BLaER1 (cell line): ENCODE measurements around the gene SSH3.
A peak's percentile ranks its signal among the peaks of the same experiment; 100 is the strongest.
"Not testable (repeated sequence)": the region's sequence is repeated elsewhere in the genome, so short reads cannot be mapped to it uniquely, and the experiment has no call there.

Source experiments
- H3K27ac ChIP-seq: shearing (Covaris generic); formaldehyde crosslinking; 2 replicates; pipeline ENCODE4 v1.8.1; 2022
- H3K27me3 ChIP-seq: shearing (Covaris generic); formaldehyde crosslinking; 2 replicates; pipeline ENCODE4 v1.8.1; 2022
- H3K36me3 ChIP-seq: shearing (Covaris generic); formaldehyde crosslinking; 2 replicates; pipeline ENCODE4 v1.8.1; 2022
- H3K4me1 ChIP-seq: shearing (Covaris generic); formaldehyde crosslinking; 2 replicates; pipeline ENCODE4 v1.8.1; 2022
- H3K4me2 ChIP-seq: shearing (Covaris generic); formaldehyde crosslinking; 2 replicates; pipeline ENCODE4 v1.8.1; 2022
- H3K4me3 ChIP-seq: shearing (Covaris generic); formaldehyde crosslinking; 2 replicates; pipeline ENCODE4 v1.8.1; 2022
- H3K9ac ChIP-seq: shearing (Covaris generic); formaldehyde crosslinking; 2 replicates; pipeline ENCODE4 v1.8.1; 2022
- H3K9me3 ChIP-seq: shearing (Covaris generic); formaldehyde crosslinking; 2 replicates; pipeline ENCODE4 v1.8.1; 2022
- H4K20me1 ChIP-seq: shearing (Covaris generic); formaldehyde crosslinking; 2 replicates; pipeline ENCODE4 v1.8.1; 2022
- Cebpa-rat ChIP-seq: shearing (Covaris generic); IDR thresholded peaks from 2 replicates; pipeline ENCODE4 v1.8.1; 2022

The SSH3 gene

DNA sequence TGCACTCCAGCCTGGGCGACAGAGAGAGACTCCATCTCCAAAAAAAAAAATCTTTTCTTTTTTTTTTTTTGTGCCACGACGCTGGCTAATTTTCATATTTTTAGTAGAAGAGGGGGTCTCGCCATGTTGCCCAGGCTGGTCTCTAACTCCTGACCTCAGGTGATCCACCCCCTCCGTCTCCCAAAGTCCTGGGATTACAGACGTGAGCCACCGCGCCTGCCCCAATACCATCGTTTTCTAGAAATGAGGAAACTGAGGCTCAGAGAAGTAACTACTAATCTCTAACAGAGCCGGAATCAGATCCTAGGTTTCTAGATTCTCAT is 13.5 kb downstream of the SSH3 start:
- no peak for TF ChIP-seq Cebpa-rat
- H3K4me1 ChIP-seq: peaks cover 30% of the 10 kb centered on the region
- H3K27ac ChIP-seq: peak overlapping the region; percentile 84
- H4K20me1 ChIP-seq: no peaks in the 10 kb centered on the region
- peak overlapping the region; percentile 76 for H3K4me3 ChIP-seq
- H3K36me3 ChIP-seq: peaks cover 5% of the 10 kb centered on the region; the same call in 1 of the 2 replicates
- peak overlapping the region; percentile 93 for H3K4me2 ChIP-seq
- H3K9me3 ChIP-seq: no peaks in the 10 kb centered on the region
- peak overlapping the region; percentile 80 for H3K9ac ChIP-seq
- no peaks in the 10 kb centered on the region for H3K27me3 ChIP-seq

DNA sequence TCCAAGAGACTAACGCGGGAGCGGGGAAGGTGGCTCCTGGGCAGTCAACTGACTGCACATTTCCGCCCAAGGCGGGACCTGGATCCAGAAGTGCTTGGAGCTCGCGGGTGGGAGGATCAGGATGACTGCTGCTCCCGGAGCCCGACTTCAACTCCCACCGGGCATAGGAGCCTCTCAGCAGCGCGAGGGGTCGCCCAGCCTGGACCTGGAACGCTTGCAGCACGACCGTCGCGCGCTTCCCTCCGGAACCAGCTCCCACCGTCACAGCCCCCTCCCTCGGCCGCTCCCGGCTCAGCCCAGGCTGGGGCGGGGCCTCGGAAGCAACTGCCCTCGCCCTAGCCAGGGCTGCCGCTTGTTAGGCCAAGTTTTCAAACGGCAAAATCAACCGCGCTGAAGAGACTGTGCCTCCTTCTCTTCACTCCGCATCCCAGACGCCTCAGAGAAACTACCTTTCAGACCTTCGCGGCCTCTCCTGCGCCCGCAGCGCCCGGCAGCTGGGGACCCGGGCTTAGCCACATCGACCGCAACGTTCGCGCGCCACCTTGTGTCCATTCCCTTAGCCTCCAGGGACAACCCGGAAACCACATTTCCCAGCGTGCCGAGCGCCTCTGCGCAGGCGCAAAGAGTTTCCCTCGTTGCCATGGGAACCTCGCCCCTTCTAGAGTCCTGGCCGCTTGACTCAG is 14.0 kb downstream of the SSH3 start:
- Histone ChIP-seq H3K27me3 (no peaks in the 10 kb centered on the region), H3K36me3 (peaks cover 5% of the 10 kb centered on the region; the same call in 1 of the 2 replicates), H3K9me3 (no peaks in the 10 kb centered on the region), H3K27ac (peak overlapping the region; percentile 84), H4K20me1 (no peaks in the 10 kb centered on the region), H3K4me1 (peaks cover 30% of the 10 kb centered on the region), H3K9ac (peak overlapping the region; percentile 80), H3K4me2 (peak overlapping the region; percentile 93), H3K4me3 (peak overlapping the region; percentile 76)
- TF ChIP-seq Cebpa-rat: no peak

DNA sequence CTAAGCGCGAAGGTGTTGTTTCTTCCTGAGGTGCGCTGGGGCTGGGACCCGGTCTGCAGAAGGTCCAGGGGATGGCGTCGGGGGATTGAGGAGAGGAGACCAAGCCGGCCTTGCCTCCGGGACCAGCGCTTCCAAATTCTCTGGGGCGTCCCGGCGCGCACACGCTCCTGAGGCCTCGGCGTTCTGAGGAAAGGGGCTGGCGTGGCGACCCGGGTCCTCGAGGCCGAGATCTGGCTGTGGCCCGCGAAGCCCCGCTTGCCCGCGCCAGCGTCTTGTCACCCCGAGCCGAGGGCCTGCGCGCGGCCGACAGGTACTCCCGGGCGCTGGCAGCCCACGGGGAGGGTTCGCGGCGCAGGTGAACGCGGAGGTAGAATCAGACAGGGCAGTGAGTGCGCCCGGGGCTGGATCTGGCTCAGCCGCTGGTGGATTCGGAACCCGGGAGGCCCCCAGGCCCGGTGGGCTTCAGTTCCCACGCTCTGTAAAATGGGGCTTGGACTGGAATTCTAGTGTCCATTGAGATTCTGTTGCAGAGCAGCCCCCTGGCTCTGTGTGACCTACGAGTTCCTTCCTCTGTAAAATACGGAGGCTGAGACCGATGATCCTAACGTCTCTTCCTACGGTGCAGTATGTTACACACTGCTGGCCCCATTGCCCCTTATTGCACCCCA is 14.7 kb downstream of the SSH3 start:
- H3K4me2 ChIP-seq: peak overlapping the region; percentile 93
- H3K4me1 ChIP-seq: peaks cover 24% of the 10 kb centered on the region
- H3K9ac ChIP-seq: peak overlapping the region; percentile 80
- H3K4me3 ChIP-seq: peak overlapping the region; percentile 76
- H4K20me1 ChIP-seq: no peaks in the 10 kb centered on the region
- no peaks in the 10 kb centered on the region for H3K36me3 ChIP-seq
- TF ChIP-seq Cebpa-rat: no peak
- H3K9me3 ChIP-seq: no peaks in the 10 kb centered on the region
- H3K27ac ChIP-seq: no peak overlapping the region
- H3K27me3 ChIP-seq: no peaks in the 10 kb centered on the region

DNA sequence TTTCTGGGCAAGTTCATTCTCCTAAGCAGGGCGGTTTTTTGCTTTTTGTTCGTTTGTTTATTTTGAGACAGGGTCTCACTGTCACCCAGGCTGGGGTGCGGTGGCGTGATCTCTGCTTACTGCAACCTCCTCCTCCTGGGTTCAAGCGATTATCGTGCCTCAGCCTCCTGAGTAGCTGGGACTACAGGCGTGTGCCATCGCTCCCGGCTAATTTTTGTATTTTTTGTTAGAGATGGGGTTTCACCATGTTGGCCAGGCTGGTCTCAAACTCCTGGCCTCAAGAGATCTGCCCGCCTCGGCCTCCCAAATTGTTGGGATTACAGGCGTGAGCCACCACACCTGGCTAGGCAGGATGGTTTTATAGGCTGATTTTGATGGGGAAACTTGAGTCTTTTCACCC is 15.5 kb downstream of the SSH3 start:
- Histone ChIP-seq H3K4me2 (peak overlapping the region; percentile 93), H3K4me1 (peaks cover 22% of the 10 kb centered on the region), H3K4me3 (peak overlapping the region; percentile 76)
- H3K27ac ChIP-seq, H3K9ac ChIP-seq, H3K9me3 ChIP-seq, H3K27me3 ChIP-seq, H3K36me3 ChIP-seq, H4K20me1 ChIP-seq: not testable (repeated sequence)

DNA sequence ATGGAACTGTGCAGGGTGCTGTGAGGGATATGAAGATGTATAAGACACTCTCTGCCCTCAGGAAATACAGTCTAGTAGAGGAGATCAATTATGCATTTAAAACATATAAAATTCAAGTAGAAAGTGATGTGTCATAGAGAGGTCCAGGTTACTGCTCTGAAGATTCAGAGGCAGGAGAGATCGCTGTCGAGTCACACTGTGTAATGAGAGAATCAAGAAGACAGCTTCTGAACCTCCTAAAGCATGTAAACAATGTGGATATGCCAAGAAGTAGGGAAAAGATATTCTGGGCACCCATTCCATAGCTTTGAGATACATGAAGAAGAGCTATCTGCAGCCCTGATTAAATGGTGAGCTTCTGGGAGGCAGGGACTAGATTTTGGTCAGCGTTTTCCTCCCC is 16.7 kb downstream of the SSH3 start:
- H3K9me3 ChIP-seq: no peaks in the 10 kb centered on the region
- no peak overlapping the region for H3K4me2 ChIP-seq
- H3K9ac ChIP-seq: no peak overlapping the region
- H3K36me3 ChIP-seq: no peaks in the 10 kb centered on the region
- no peaks in the 10 kb centered on the region for H4K20me1 ChIP-seq
- peaks cover 22% of the 10 kb centered on the region for H3K4me1 ChIP-seq
- H3K27ac ChIP-seq: no peak overlapping the region
- TF ChIP-seq Cebpa-rat: no peak
- H3K4me3 ChIP-seq: no peak overlapping the region
- no peaks in the 10 kb centered on the region for H3K27me3 ChIP-seq

DNA sequence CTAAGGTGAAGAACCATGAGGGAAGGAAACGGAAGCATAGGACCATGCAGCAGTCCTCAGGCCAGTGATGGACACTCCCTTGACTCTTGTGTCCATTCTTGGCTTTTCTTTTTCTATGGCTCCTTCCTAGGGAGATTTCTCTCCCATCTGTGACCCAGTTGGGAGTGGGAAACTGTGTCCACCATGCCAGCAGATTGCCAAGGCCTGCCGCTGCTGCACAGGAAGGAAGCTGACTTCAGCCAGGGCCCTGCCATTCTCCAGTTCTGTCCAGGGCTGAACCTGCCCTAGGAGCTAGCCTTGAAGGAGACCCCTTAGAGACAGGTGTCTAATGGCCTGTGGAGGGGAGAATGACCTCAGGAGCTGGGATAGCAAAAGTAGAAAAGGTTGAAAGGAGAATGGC is 17.4 kb downstream of the SSH3 start:
- peaks cover 22% of the 10 kb centered on the region for H3K4me1 ChIP-seq
- H3K4me2 ChIP-seq: no peak overlapping the region
- H4K20me1 ChIP-seq: no peaks in the 10 kb centered on the region
- no peaks in the 10 kb centered on the region for H3K27me3 ChIP-seq
- H3K36me3 ChIP-seq: no peaks in the 10 kb centered on the region
- H3K9me3 ChIP-seq: no peaks in the 10 kb centered on the region
- no peak for TF ChIP-seq Cebpa-rat
- no peak overlapping the region for H3K27ac ChIP-seq
- H3K4me3 ChIP-seq: no peak overlapping the region
- no peak overlapping the region for H3K9ac ChIP-seq

DNA sequence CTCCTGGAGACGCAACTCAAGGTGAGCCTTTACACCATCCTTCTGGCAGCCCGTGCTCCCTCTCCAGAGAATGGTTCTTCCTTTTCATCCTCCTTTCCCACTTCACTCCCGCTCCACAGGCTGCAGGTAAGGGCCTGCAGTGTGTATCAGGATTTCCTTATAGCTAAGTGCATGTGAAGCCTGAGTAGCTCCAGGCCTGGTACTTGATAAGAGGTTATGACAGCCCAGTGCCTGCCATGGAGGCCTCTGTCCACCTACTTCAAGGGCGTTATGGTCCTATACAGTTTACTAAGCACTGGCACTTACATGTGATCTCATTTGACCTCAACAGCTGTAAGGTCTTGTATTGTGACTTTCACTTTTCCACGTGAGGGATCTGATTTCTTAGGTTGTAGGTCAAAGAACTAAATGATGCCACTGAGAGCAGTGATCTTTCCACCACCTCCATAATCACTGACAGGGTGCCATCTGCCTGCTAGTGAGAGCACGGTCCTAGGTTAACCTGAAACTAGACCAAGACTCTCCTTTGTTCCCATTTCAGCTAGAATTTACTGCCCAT is 18.1 kb downstream of the SSH3 start:
- H3K4me2 ChIP-seq: no peak overlapping the region
- H3K4me1 ChIP-seq: peaks cover 18% of the 10 kb centered on the region
- TF ChIP-seq Cebpa-rat: no peak
- no peak overlapping the region for H3K9ac ChIP-seq
- H3K27ac ChIP-seq: no peak overlapping the region
- H3K36me3 ChIP-seq: no peaks in the 10 kb centered on the region
- no peaks in the 10 kb centered on the region for H3K9me3 ChIP-seq
- H3K27me3 ChIP-seq: no peaks in the 10 kb centered on the region
- no peak overlapping the region for H3K4me3 ChIP-seq
- H4K20me1 ChIP-seq: no peaks in the 10 kb centered on the region

DNA sequence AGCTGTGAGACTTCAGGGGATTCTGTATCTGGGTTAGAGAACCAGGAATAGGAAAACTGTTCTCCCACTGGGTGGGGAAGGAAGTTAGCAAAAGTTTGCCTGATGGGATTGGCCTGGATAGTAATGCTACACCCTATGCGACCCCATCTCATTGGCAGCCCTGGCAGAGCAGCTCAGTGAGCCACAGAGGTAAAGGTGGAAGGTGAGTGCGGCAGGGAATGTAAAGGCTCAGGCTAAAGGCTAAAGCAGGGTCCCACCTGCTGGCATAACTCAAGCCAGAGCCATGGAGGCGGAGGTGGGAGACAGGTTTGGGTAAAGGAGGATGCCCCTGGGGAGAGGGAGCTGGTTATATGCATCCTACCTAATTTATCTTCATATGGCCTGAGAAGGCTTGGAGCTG is 18.7 kb downstream of the SSH3 start:
- H3K27ac ChIP-seq: no peak overlapping the region
- no peaks in the 10 kb centered on the region for H3K27me3 ChIP-seq
- H4K20me1 ChIP-seq: no peaks in the 10 kb centered on the region
- H3K9me3 ChIP-seq: no peaks in the 10 kb centered on the region
- no peaks in the 10 kb centered on the region for H3K36me3 ChIP-seq
- no peak overlapping the region for H3K4me2 ChIP-seq
- TF ChIP-seq Cebpa-rat: no peak
- no peak overlapping the region for H3K9ac ChIP-seq
- H3K4me1 ChIP-seq: peaks cover 15% of the 10 kb centered on the region
- no peak overlapping the region for H3K4me3 ChIP-seq

DNA sequence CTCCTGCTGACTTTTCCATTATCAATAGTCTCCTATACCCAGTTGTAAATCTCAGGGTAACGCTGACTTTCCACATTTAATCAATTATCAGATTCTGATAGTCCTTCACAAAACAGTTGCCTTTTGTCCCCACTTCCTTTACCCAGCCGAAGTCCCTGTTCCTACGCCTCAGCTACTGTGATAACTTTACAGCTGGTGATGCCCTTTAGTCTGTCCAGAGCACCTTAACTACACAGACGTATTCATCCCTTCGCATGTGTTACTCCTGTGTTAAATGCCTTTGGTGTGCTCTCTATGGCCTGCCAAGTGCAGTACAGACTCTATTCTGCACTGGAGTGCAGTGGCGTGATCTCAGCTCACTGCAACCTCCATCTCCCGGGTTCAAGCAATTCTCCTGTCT is 20.2 kb downstream of the SSH3 start:
- no peak for TF ChIP-seq Cebpa-rat
- peaks cover 9% of the 10 kb centered on the region for H3K4me1 ChIP-seq
- no peaks in the 10 kb centered on the region for H3K36me3 ChIP-seq
- H4K20me1 ChIP-seq: no peaks in the 10 kb centered on the region
- no peaks in the 10 kb centered on the region for H3K27me3 ChIP-seq
- H3K4me3 ChIP-seq: no peak overlapping the region
- H3K9ac ChIP-seq: no peak overlapping the region
- H3K27ac ChIP-seq: no peak overlapping the region
- no peak overlapping the region for H3K4me2 ChIP-seq
- H3K9me3 ChIP-seq: no peaks in the 10 kb centered on the region

DNA sequence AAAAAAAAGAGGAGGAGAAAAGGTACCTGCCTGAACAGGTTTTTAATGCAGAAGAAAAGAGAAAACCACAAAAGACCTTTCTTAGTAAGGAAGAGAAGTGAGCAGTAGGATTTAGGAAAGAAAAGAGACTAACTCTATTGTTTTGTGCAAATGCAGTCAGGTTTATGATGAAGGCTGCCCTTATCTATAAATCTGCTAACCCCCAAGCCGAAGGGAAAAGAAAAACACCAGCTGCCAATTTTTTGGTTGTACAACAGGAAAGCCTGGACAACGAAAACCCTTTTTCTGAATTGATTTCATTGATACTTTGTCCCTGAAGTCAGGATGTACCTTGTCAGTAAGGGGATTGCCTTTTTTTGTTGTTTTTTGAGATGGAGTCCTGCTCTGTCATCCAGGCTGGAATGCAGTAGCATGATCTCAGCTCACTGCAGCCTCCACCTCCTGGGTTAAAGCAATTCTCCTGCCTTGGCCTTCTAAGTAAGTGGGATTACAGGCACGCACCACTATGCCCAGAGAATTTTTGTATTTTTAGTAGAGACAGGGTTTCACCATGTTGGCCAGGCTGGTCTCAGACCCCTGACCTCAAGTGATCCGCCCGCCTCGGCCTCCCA is 28.9 kb downstream of the SSH3 start:
- Histone ChIP-seq H4K20me1 (no peaks in the 10 kb centered on the region), H3K4me3 (no peak overlapping the region), H3K9ac (no peak overlapping the region), H3K4me1 (no peaks in the 10 kb centered on the region), H3K27ac (no peak overlapping the region), H3K9me3 (no peaks in the 10 kb centered on the region), H3K36me3 (no peaks in the 10 kb centered on the region; the same call in 1 of the 2 replicates), H3K4me2 (no peak overlapping the region), H3K27me3 (no peaks in the 10 kb centered on the region)
- TF ChIP-seq Cebpa-rat: no peak
